AG04449 (cell line): ENCODE measurements around the gene MBOAT1.

Experiments
- CTCF ChIA-PET: fragments of 350-600 bp; formaldehyde crosslinking; extraction: SDS; loops from one replicate; lab custom pipeline; 2021; ENCODE audit warnings: antibody characterized with exemption; lab: Yijun Ruan, JAX
- POLR2A ChIA-PET: fragments of 400-600, 350-600 bp; formaldehyde crosslinking; extraction: SDS; loops from one replicate; lab custom pipeline; 2020; ENCODE audit warnings: antibody characterized with exemption, inconsistent platforms; lab: Yijun Ruan, JAX
- DNase-seq: peaks from one replicate; pipeline ENCODE4 v3.0.0-alpha.2; 2010; ENCODE audit warnings: low read depth, low spot score
- H3K4me3 ChIP-seq: 2 replicates; pipeline ENCODE4 v1.5.1; 2011; ENCODE audit warnings: low read depth, mild to moderate bottlenecking, control low read depth, low read length
- TF ChIP-seq, protein P1 (sequence below): IDR thresholded peaks from one replicate; pipeline ENCODE4 v1.5.1; 2011; ENCODE audit warnings: mild to moderate bottlenecking, moderate library complexity, low read length, control low read depth, inconsistent platforms; ENCODE audit not compliant: insufficient read depth; ENCODE audit errors: missing control alignments

MBOAT1 gene

DNA sequence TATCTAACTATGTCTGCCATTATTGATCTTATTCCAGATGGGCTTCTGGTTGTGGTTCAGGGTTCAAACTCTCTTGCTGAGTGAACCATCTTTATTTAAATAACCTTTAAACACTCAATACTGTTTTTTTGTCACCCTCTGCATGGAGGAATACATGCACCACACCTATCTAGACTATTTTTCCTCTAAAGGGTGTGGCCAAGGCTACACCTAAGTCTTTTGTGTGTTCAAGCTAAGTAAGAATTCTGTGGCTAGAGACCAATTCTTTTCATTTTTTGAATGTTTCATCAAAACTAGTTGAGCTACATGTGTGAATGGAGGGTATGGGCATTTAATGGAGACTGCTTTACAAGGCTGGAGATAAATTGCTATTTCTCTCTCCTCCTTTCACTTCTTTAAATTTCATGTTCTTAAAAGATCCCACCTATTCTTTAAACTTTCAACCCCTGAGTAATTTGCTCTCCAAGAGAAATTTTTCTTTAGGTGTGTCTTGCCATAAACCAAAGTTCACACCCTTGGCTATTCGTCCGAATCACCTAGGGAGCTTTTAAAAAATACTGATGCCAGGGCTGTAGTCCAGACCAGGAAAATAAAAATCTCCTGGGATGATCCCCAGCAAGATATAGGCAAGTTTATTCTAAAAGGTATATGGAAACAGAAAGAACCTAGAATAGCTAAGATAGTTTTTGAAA is 24.8 kb upstream of the MBOAT1 start:
- ChIA-PET POLR2A (no interaction called here), CTCF (no interaction called here)
- TF ChIP-seq, protein P1, sequence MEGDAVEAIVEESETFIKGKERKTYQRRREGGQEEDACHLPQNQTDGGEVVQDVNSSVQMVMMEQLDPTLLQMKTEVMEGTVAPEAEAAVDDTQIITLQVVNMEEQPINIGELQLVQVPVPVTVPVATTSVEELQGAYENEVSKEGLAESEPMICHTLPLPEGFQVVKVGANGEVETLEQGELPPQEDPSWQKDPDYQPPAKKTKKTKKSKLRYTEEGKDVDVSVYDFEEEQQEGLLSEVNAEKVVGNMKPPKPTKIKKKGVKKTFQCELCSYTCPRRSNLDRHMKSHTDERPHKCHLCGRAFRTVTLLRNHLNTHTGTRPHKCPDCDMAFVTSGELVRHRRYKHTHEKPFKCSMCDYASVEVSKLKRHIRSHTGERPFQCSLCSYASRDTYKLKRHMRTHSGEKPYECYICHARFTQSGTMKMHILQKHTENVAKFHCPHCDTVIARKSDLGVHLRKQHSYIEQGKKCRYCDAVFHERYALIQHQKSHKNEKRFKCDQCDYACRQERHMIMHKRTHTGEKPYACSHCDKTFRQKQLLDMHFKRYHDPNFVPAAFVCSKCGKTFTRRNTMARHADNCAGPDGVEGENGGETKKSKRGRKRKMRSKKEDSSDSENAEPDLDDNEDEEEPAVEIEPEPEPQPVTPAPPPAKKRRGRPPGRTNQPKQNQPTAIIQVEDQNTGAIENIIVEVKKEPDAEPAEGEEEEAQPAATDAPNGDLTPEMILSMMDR = no peak
- no peak overlapping the region for H3K4me3 ChIP-seq
- DNase-seq = no peak

- TF ChIP-seq, protein P1 = no peak
- CTCF ChIA-PET = no interaction called here
- POLR2A ChIA-PET = no interaction called here
These were observed 24.1 kb upstream of the MBOAT1 start for GRCh38 chr6:20236344-20236743.

DNA sequence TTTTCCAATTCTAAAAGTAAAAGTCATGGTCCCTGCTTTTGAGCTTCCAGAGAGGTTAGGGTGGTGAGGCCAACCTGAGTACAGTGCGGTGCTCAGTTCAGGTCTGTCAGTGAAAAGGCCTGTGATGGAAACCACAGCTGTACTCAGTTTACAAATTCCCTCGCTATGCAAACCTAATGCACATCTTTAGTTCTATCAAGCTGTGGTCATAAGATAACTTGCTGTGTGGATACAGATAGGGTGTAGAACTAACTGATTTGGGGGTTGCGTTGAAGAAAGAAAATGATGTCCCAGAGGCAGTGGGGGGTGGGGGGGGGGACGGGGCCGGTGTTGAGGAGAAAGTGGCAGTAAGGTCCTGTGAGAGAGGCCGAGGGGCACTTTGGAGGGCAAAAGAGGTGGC is 22.8 kb upstream of the MBOAT1 start:
- POLR2A ChIA-PET = no interaction called here
- CTCF ChIA-PET = no interaction called here
- TF ChIP-seq, protein P1 = no peak
- no peak overlapping the region for H3K4me3 ChIP-seq
- no peak for DNase-seq

More at GRCh38 chr6:20236344-20236743, 24.1 kb upstream of the MBOAT1 start:
- H3K4me3 ChIP-seq = no peak overlapping the region
- no peak for DNase-seq

DNA sequence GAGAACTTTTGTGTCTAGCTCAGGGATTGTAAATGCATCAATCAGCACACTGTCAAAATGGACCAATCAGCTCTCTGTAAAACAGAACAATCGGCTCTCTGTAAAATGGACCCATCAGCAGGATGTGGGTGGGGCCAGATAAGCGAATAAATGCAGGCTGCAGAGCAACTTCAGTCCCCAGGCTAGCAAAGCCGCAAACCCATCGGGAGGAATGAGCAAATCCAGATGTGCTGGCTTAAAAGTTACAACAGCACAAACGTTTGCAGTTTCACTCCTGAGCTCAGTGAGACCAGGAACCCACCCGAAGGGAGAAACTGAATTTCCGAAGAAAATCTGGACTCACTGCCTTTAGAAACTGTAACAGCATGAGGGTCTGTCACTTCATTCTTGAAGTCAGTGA is 21.9 kb upstream of the MBOAT1 start:
- no peak overlapping the region for H3K4me3 ChIP-seq
- DNase-seq = no peak
- ChIA-PET POLR2A (no interaction called here), CTCF (interaction anchor here (1.1 kb wide), 1 partner anchor 55 kb away, joined by 3 read pairs; no protein-coding TSS in a partner anchor)
- TF ChIP-seq, protein P1 = no peak

GRCh38 chr6:20233007-20233730 is 20.9 kb upstream of the MBOAT1 start:
- ChIA-PET CTCF (interaction anchor here (1.1 kb wide), 1 partner anchor 56 kb away, joined by 3 read pairs; no protein-coding TSS in a partner anchor), POLR2A (no interaction called here)
- no peak overlapping the region for H3K4me3 ChIP-seq
- DNase-seq = no peak
- TF ChIP-seq, protein P1 = no peak

DNA sequence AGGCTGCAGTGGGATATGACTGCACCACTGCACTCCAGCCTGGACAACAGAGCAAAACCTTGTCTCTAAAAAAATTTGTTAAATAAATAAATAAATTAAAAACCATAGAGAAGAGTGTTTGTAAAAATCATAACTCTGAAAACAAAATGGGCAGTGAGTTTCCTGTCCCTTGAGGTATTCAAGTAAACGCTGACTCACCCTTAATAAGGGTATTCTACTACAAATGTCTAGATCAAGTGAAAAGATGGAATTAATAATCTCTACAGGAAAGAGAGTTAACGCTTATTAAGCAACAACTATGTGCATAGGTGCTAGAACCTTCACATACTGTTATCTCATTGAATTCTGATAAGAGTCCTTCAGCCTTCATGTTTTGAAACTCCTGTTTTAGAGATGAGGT is 19.9 kb upstream of the MBOAT1 start:
- CTCF ChIA-PET = no interaction called here
- TF ChIP-seq, protein P1 = no peak
- POLR2A ChIA-PET = no interaction called here
- DNase-seq = no peak
- H3K4me3 ChIP-seq = no peak overlapping the region
